Central memory CD8-positive, alpha-beta T cell (primary cell): ENCODE results near the gene PADI1.

Source experiments
- ATAC-seq: fragments of 150-1000 bp; cut with Tn5 transposase; replicated peaks from 2 replicates; pipeline ENCODE4 v1.10.0; 2022; ENCODE audit warnings: mild to moderate bottlenecking, moderate FRiP score, moderate number of reproducible peaks; ENCODE audit not compliant: poor library complexity, severe bottlenecking; ENCODE audit errors: extremely low read depth
- DNase-seq, 2 donors: peaks; one replicate each; pipeline ENCODE4 v3.0.0; 2021; ENCODE audit warnings: low spot score in 2 of 2
- H3K27ac Mint-ChIP-seq: one replicate; pipeline ENCODE4 v1.8.0; 2022; ENCODE audit warnings: low read depth, mild to moderate bottlenecking, moderate library complexity, mixed read lengths
- H3K27me3 Mint-ChIP-seq: one replicate; pipeline ENCODE4 v1.8.0; 2022; ENCODE audit warnings: mixed read lengths
- H3K36me3 Mint-ChIP-seq: one replicate; pipeline ENCODE4 v1.8.0; 2022; ENCODE audit warnings: mild to moderate bottlenecking, moderate library complexity, mixed read lengths; ENCODE audit not compliant: insufficient read depth
- H3K4me1 Mint-ChIP-seq: one replicate; pipeline ENCODE4 v1.8.0; 2022; ENCODE audit warnings: mixed read lengths
- H3K4me3 Mint-ChIP-seq: one replicate; pipeline ENCODE4 v1.8.0; 2022; ENCODE audit warnings: mild to moderate bottlenecking, moderate library complexity, mixed read lengths
- H3K9me3 Mint-ChIP-seq: one replicate; pipeline ENCODE4 v1.8.0; 2022; ENCODE audit warnings: mixed read lengths

Gene PADI1

DNA sequence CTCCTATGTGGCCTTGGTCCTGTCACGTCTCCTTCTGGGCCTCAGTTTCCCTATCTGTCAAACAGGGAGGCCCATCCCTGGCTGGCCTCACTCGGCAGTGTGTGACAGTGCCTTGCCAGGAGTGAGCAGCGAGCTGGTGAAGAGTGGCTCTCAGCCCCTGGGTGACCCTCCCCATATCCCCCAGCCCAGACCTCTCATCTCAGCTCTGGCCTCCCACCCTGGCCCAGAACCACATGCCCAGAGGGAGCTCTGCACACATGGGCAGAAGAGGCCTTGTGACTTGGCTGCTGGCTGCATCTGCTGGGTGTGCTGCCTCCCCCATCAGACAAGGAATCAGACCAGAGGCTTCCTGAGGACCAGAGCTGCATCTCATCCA, 19.5 kb upstream of the PADI1 start:
- Mint-ChIP-seq H3K4me3 (no peak overlapping the region), H3K36me3 (peaks cover 2% of the 10 kb centered on the region), H3K4me1 (no peaks in the 10 kb centered on the region), H3K27ac (no peak overlapping the region), H3K9me3 (peaks cover 6% of the 10 kb centered on the region), H3K27me3 (peaks cover 26% of the 10 kb centered on the region)
- no peak for DNase-seq
- ATAC-seq = no peak

DNA sequence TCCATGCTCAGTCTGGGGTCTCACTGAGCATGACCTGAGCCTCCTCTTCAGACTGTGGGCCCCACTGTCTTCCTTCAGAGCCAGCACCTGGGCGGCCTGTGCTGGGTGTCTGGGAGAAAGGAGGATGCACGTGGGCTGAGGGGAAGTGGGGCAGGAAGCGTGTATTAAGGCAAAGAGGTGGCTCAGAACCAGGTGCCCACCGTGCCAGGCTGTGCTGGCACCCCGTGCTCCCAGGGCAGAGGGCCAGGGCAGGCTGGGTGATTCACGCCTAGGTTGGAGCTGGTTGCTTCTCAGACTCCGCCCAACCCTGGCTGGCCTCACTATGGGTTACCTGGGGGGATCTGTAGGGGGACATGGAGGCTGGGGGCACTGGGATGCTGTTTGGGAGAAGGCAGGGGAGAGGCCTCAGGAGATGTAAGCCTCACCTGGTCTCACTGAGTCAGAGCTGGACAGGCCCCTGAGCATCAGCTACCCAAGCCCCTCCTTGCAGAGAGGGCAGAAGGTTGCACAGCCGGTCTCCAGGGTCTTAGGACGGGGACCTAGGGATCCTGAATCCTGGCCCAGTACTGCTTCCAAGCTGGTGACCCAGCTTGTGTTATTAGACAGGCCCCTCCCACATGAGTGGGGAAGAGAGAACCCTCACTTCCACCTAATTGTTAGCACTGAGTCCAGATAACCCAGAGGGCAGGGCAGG, 18.6 kb upstream of the PADI1 start:
- Mint-ChIP-seq H3K27me3 (peaks cover 17% of the 10 kb centered on the region), H3K4me3 (no peak overlapping the region), H3K4me1 (no peaks in the 10 kb centered on the region), H3K9me3 (peaks cover 6% of the 10 kb centered on the region), H3K36me3 (peaks cover 2% of the 10 kb centered on the region), H3K27ac (no peak overlapping the region)
- no peak for DNase-seq
- ATAC-seq = no peak

DNA sequence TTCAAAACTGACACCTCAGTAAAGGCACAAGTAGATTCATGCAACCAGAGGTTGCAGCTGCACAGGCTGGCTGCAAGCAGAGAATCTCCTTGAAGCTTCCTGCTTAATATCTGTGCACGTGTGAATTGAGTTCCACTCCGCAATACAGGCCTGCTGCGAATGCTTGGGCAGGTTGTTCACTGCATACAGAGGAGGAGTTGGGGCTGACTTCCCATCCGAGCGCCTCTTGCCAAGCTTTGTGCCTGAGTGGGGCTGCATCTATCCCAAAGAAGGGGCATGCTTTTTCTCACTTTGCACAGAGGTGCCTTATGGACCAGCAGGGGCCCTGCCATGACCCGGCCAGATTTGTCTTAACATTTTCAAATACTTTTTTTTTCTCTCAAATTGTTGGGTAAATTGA, 17.9 kb upstream of the PADI1 start:
- Mint-ChIP-seq H3K9me3 (peaks cover 6% of the 10 kb centered on the region), H3K4me3 (no peak overlapping the region), H3K27ac (no peak overlapping the region), H3K4me1 (no peaks in the 10 kb centered on the region), H3K27me3 (peaks cover 13% of the 10 kb centered on the region), H3K36me3 (no peaks in the 10 kb centered on the region)
- no peak for DNase-seq
- ATAC-seq = no peak

DNA sequence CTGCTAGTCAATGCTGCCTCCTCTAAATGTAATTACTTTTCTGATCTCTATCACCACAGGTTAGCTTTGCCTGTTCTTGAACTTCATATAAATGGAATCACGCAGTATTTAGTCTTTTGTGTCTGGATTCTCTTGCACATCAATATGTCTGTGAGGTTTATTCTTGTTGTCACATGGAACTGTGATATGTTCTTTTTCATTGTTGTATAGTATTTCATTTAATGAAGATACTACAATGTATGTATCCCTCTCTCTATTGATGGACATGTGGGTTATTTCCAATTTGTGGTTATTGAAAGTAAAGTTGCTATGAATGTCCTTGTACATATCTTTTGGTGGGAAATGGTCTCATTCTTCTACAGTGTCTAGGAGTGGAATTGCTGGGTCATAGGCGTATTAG, 16.7 kb upstream of the PADI1 start:
- no peak for ATAC-seq
- Mint-ChIP-seq H3K4me1 (no peaks in the 10 kb centered on the region), H3K27ac (no peak overlapping the region), H3K9me3 (peaks cover 6% of the 10 kb centered on the region), H3K27me3 (peaks cover 24% of the 10 kb centered on the region), H3K36me3 (no peaks in the 10 kb centered on the region), H3K4me3 (no peak overlapping the region)
- DNase-seq = no peak

DNA sequence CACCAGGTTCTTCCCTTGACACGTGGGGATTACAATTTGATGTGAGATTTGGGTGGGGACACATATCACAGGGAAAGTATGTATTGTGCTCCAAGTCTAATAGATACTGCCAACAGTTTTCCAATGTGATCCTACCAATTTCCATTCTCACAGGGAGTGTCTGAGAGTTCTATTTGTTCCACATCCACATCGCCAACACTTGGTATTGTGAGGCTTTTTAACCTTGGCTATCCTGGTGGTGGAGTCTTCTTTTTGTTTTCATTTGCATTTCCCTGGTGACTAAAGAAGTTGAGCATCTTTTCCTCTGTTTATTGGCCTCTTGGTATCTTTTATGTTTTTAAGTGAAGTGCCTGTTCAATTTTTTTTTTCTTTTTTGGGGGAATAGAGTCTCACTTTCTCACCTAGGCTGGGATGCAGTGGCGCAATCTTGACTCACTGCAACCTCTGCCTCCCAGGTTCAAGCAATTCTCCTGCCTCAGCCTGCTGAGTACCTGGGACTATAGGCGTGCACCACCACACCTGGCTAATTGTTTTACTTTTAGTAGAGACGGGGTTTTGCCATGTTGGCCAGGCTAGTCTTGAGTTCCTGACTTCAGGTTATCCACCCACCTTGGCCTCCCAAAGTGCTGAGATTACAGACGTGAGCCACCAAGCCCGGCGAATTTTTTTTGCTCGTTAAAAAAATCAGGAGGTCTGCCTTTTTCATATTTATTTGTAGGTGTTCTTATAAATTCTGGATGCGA, 15.9 kb upstream of the PADI1 start:
- peaks cover 6% of the 10 kb centered on the region for H3K9me3 Mint-ChIP-seq
- no peaks in the 10 kb centered on the region for H3K4me1 Mint-ChIP-seq
- H3K27ac Mint-ChIP-seq = no peak overlapping the region
- no peak overlapping the region for H3K4me3 Mint-ChIP-seq
- DNase-seq (no peak), ATAC-seq (no peak)
- peaks cover 32% of the 10 kb centered on the region for H3K27me3 Mint-ChIP-seq
- H3K36me3 Mint-ChIP-seq = no peaks in the 10 kb centered on the region

DNA sequence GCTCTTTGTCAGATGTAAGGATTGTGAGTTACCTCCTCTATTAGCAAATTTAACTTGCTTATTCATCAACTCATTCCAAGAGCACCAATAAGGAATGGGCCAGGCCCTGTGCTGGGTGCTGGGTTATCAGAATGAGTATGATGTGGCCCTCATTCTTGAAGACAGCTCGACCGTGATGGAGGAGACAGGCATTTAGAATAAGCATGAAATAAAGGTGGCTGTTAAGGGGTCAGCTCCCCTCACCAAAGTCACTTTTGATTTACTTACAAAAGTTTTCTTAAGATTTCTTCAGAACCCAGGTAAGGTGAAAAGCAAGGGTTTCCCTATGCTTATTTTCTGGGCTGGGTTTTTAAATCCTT, 15.3 kb upstream of the PADI1 start:
- Mint-ChIP-seq H3K27me3 (peaks cover 37% of the 10 kb centered on the region), H3K27ac (no peak overlapping the region), H3K4me1 (no peaks in the 10 kb centered on the region), H3K9me3 (peaks cover 6% of the 10 kb centered on the region), H3K4me3 (no peak overlapping the region), H3K36me3 (no peaks in the 10 kb centered on the region)
- DNase-seq = no peak
- ATAC-seq = no peak

DNA sequence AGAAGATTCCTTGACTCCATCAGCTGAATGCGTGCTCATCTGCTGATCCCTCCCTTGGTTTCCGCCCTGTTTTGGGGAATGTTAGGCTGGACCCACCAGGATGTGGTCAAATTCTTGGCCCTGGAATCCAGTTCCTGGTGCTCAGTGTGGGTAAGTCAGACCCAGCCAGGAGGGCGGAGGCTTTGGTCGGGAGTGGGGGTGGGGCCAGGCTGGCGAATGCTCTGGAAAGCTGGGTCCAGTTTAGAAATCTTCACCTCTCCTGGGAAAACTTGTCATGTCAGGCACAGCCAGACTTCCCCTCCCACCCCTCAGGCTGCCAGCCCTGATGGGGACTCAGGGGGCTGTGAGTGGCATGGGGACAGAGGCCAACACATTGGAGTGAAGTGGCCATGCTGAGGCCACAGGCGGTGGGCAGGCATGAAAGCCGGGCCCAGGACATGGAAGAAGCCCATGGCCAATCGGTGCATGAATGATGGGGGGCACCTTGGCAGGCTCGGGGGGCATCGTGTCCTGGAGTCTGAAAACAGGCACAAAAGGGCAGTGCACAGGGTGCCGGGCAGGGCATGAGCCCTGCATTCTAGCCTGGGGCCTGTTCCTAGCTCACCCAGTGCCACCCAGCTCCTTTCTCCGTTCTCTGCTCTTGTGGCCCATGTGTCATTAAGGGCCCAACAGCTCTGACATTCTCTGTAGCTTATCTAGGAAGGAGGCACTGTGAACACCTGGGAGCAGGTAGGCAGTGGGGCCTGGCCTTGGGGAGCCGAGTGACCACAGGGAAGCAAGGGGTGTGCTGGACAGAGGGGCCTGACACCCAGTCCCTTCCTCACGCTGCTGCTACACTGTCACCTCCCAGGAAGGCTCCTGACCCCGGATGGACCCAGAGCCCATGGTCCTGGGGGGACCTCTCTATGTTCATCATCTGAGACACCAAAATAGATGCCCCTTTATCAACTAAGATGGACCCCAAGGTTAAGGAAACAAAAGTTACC, 14.6 kb upstream of the PADI1 start:
- peaks cover 40% of the 10 kb centered on the region for H3K27me3 Mint-ChIP-seq
- no peak overlapping the region for H3K4me3 Mint-ChIP-seq
- H3K36me3 Mint-ChIP-seq = no peaks in the 10 kb centered on the region
- no peak for ATAC-seq
- peaks cover 6% of the 10 kb centered on the region for H3K9me3 Mint-ChIP-seq
- H3K4me1 Mint-ChIP-seq = no peaks in the 10 kb centered on the region
- H3K27ac Mint-ChIP-seq = no peak overlapping the region
- DNase-seq = no peak

DNA sequence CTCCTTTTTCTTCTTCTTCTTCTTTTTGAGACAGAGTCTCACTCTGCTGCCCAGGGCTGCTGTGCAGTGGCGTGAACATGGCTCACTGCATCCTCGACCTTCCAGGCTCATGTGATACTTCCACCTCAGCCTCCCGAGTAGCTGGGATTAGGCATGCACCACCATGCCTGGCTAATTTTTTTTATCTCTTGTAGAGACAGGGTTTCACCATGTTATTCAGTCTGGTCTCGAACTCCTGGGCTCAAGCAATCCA, 13.0 kb upstream of the PADI1 start:
- peaks cover 41% of the 10 kb centered on the region for H3K27me3 Mint-ChIP-seq
- H3K9me3 Mint-ChIP-seq = peaks cover 6% of the 10 kb centered on the region
- H3K4me3 Mint-ChIP-seq = no peak overlapping the region
- H3K36me3 Mint-ChIP-seq = no peaks in the 10 kb centered on the region
- DNase-seq = no peak
- ATAC-seq = no peak
- H3K27ac Mint-ChIP-seq = no peak overlapping the region
- H3K4me1 Mint-ChIP-seq = no peaks in the 10 kb centered on the region

DNA sequence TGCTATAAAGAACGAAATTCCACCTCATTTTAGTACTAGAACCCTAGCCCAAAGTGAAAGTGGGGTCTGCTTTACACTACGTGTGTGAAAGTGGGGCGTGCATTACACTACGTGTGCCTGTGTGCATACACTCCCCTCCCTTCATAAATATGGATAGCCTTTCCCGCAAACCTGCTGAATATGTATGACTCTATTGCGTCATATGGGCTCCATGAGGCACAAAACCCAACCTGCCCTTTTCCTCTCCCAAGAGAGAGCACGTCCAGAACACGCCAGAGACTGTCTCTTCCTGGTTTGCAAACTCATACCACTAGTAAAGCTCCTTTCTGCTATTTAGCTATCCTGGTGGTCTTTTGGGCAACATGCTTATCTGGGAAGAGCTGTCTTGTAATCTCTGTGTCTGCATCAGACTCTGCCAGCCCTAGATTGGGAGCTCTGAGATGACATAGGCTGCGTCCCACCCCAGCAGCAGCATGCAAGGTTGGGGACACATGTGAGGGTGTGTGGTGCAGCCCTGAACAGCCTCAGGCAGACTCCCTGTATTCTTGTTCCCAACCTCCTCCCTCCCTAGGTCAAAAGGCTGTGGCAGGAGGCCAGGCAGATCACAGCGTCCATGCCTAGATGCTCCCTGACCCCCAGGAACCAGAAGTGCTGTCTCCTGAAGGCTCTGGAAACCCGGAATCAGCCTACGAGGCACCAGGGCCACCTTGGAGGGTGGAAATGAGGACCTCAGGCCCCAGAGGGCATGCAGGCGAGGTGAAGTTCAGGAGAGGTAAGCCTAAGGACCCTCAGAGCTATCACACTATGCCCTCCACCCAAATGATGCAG, 12.3 kb upstream of the PADI1 start:
- H3K4me3 Mint-ChIP-seq = no peak overlapping the region
- no peaks in the 10 kb centered on the region for H3K4me1 Mint-ChIP-seq
- no peak for DNase-seq

DNA sequence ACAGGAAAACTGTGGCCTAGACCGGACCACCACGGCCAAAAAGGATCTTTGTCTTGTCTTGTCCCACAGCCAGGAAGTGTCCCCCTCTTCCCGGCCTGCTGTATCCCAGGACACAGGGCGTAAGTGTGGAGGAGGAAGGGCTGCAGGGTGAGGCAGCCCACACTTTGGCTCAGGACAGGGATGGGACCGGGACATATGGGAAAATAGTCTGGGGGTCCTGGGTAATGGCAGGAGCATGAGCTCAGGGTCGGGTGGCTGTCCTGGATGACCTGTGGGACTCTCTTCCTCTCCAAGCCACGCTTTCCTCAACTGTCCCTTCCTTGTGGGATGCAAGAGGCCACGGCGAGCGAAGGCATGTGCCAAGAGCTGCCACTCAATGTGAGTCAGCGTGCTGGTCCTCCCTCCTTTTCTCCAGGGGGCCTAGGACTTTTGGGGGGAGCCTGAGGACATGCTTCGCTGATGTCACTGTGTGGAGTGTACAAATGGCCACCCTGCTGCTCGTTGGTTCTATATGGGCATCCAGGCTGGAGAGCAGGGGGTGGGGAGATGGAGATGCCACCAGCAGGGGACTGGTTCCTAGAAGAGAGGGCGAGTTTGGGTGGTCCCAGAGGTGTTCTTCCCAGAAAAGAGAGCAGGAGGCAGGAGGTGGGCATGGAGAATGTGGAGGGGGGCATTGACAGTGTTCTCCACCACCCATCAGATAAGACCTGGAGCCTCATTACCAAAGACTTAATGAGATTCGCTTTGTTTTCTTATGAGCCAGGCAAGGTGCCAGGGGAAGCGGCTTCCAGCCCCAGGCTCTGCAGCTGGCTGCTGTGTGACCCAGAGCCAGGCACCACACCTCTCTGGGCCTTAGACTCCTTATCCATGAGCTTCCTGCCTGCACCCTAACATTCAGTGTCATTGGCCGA, 11.5 kb upstream of the PADI1 start:
- Mint-ChIP-seq H3K27me3 (peaks cover 44% of the 10 kb centered on the region), H3K9me3 (peaks cover 1% of the 10 kb centered on the region), H3K4me1 (no peaks in the 10 kb centered on the region), H3K4me3 (no peak overlapping the region), H3K36me3 (no peaks in the 10 kb centered on the region), H3K27ac (no peak overlapping the region)
- ATAC-seq (no peak), DNase-seq (no peak)

More for the DNA sequence above, 12.3 kb upstream of the PADI1 start:
- Mint-ChIP-seq H3K36me3 (no peaks in the 10 kb centered on the region), H3K9me3 (peaks cover 6% of the 10 kb centered on the region), H3K27me3 (peaks cover 44% of the 10 kb centered on the region), H3K27ac (no peak overlapping the region)
- no peak for ATAC-seq

DNA sequence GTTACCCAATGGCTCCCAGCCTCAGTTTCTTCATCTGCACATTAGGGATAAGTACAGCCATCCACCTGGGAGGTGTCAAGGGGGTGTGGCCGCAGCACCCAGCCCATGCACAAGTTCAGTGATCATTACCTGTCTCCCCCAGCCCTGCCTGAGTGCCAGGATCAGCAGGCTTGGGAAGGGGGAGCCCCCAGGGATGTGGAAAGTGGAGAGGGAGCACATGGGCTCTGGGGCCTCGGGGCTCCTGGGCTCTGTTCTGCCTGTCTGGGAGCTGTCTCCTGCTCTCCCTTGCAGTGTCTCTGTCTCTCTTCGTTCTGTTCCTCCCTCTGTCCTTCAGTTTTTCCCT, 10.8 kb upstream of the PADI1 start:
- H3K4me1 Mint-ChIP-seq = no peaks in the 10 kb centered on the region
- ATAC-seq = no peak
- no peaks in the 10 kb centered on the region for H3K9me3 Mint-ChIP-seq
- H3K27me3 Mint-ChIP-seq = peaks cover 44% of the 10 kb centered on the region
- H3K36me3 Mint-ChIP-seq = no peaks in the 10 kb centered on the region
- no peak for DNase-seq
- H3K4me3 Mint-ChIP-seq = no peak overlapping the region
- H3K27ac Mint-ChIP-seq = no peak overlapping the region
